Mesenchymal stem cell (in vitro differentiated cells and primary cell): Measurements from ENCODE around the gene NUDT3.

Experiments used
- DNase-seq: peaks from one replicate; pipeline ENCODE4 v3.0.0-alpha.2; 2013
- H2AFZ ChIP-seq: one replicate; pipeline ENCODE4 v1.6.1; 2013; ENCODE audit warnings: low read depth, mild to moderate bottlenecking, control low read depth, inconsistent platforms, low read length, moderate library complexity
- H2AK5ac ChIP-seq: 2 replicates; pipeline ENCODE4 v1.6.1; 2013; ENCODE audit warnings: low read length, moderate library complexity, mild to moderate bottlenecking, inconsistent platforms; ENCODE audit not compliant: severe bottlenecking
- H2BK120ac ChIP-seq: one replicate; pipeline ENCODE4 v1.6.1; 2013; ENCODE audit warnings: low read depth, mild to moderate bottlenecking, inconsistent platforms, low read length, moderate library complexity
- H2BK12ac ChIP-seq, 2 experiments: one replicate each; pipeline ENCODE4 v1.6.1; 2013; ENCODE audit warnings: inconsistent platforms in 2 of 2, low read length in 2 of 2, mild to moderate bottlenecking in 2 of 2, moderate library complexity in 2 of 2, control low read depth in 1 of 2
- H2BK15ac ChIP-seq: one replicate; pipeline ENCODE4 v1.6.1; 2013; ENCODE audit warnings: mild to moderate bottlenecking, low read depth, inconsistent platforms; ENCODE audit not compliant: poor library complexity, severe bottlenecking
- H2BK5ac ChIP-seq: 2 replicates; pipeline ENCODE4 v1.6.1; 2013; ENCODE audit warnings: low read depth, mild to moderate bottlenecking, low read length, control low read depth, inconsistent platforms; ENCODE audit not compliant: poor library complexity, severe bottlenecking
- H3K14ac ChIP-seq, 2 experiments: one replicate each; pipeline ENCODE4 v1.6.1; 2013; ENCODE audit warnings: inconsistent platforms in 2 of 2, low read length in 2 of 2, control low read depth in 1 of 2, mild to moderate bottlenecking in 1 of 2, moderate library complexity in 1 of 2
- H3K18ac ChIP-seq, 2 experiments: one replicate each; pipeline ENCODE4 v1.6.1; 2013; ENCODE audit warnings: inconsistent platforms in 2 of 2, low read length in 2 of 2, control low read depth in 1 of 2, low read depth in 1 of 2, mild to moderate bottlenecking in 1 of 2
- H3K23ac ChIP-seq, 2 experiments: one replicate each; pipeline ENCODE4 v1.6.1; 2013; ENCODE audit warnings: inconsistent platforms in 2 of 2, low read length in 2 of 2, mild to moderate bottlenecking in 2 of 2, moderate library complexity in 2 of 2, control low read depth in 1 of 2
- H3K27ac ChIP-seq: 2 replicates; pipeline ENCODE4 v1.5.1; 2013; ENCODE audit warnings: mild to moderate bottlenecking, moderate library complexity, low read length, control low read depth, inconsistent platforms; ENCODE audit not compliant: poor library complexity, severe bottlenecking
- H3K27me3 ChIP-seq, 2 experiments: 2 replicates each; pipeline versions ENCODE4 v1.6.1 to v1.7.0; 2013; ENCODE audit warnings: low read length in 2 of 2, mild to moderate bottlenecking in 2 of 2, moderate library complexity in 2 of 2, control low read depth in 1 of 2, inconsistent platforms in 1 of 2; ENCODE audit not compliant: control insufficient read depth in 1 of 2, insufficient read depth in 1 of 2
- H3K36me3 ChIP-seq, 2 experiments: 2 replicates each; pipeline versions ENCODE4 v1.6.1 to v1.7.0; 2013; ENCODE audit warnings: low read length in 2 of 2, control low read depth in 1 of 2, inconsistent platforms in 1 of 2, low read depth in 1 of 2, mild to moderate bottlenecking in 1 of 2; ENCODE audit not compliant: insufficient read depth in 2 of 2, control insufficient read depth in 1 of 2
- H3K4ac ChIP-seq, 2 experiments: one replicate each; pipeline ENCODE4 v1.6.1; 2013; ENCODE audit warnings: inconsistent platforms in 2 of 2, low read length in 2 of 2, mild to moderate bottlenecking in 2 of 2, moderate library complexity in 2 of 2, control low read depth in 1 of 2, low read depth in 1 of 2
- H3K4me1 ChIP-seq: 2 replicates; pipeline ENCODE4 v1.6.1; 2013; ENCODE audit warnings: low read depth, low read length, control low read depth; ENCODE audit not compliant: control insufficient read depth, insufficient read depth
- H3K4me2 ChIP-seq: 2 replicates; pipeline ENCODE4 v1.6.1; 2013; ENCODE audit warnings: low read length, mild to moderate bottlenecking, inconsistent platforms; ENCODE audit not compliant: poor library complexity, severe bottlenecking
- H3K4me3 ChIP-seq, 2 experiments: 2 replicates each; pipeline versions ENCODE4 v1.5.1 to v1.7.0; 2013; ENCODE audit warnings: low read length in 2 of 2, mild to moderate bottlenecking in 2 of 2, control low read depth in 1 of 2, low read depth in 1 of 2; ENCODE audit not compliant: insufficient read depth in 1 of 2
- H3K79me1 ChIP-seq: replicated peaks from 2 replicates; pipeline ENCODE4 v1.6.1; 2013; ENCODE audit warnings: mild to moderate bottlenecking, control low read depth, low read length, inconsistent platforms; ENCODE audit not compliant: poor library complexity, severe bottlenecking
- H3K9ac ChIP-seq: 2 replicates; pipeline ENCODE4 v1.7.0; 2013; ENCODE audit warnings: mild to moderate bottlenecking, low read length, moderate library complexity
- H3K9me3 ChIP-seq: 2 replicates; pipeline ENCODE4 v1.7.0; 2013; ENCODE audit warnings: mild to moderate bottlenecking, low read length; ENCODE audit not compliant: control insufficient read depth
- H4K8ac ChIP-seq: one replicate; pipeline ENCODE4 v1.6.1; 2013; ENCODE audit warnings: inconsistent platforms, mild to moderate bottlenecking, low read length, moderate library complexity
- H4K91ac ChIP-seq: one replicate; pipeline ENCODE4 v1.6.1; 2013; ENCODE audit warnings: mild to moderate bottlenecking, low read length, inconsistent platforms
- WGBS: methylation state at CpG from one replicate; pipeline ENCODE4 v1.1.7; 2013; ENCODE audit warnings: mixed read lengths; 5-methylcytosine and 5-hydroxymethylcytosine counted together

NUDT3 gene

GRCh38 chr6:34342247-34342646 is 50.2 kb downstream of the NUDT3 start:
- no peaks in the 10 kb centered on the region for H3K9me3 ChIP-seq
- peaks cover 37% of the 10 kb centered on the region for H3K79me1 ChIP-seq
- peaks cover 2% of the 10 kb centered on the region for H3K4me1 ChIP-seq
- no peak overlapping the region for H3K4ac ChIP-seq
- no peak overlapping the region for H2BK12ac ChIP-seq
- H2BK120ac ChIP-seq: no peak overlapping the region
- peaks cover 0 to 10% of the 10 kb centered on the region in 2 experiments for H3K36me3 ChIP-seq
- H3K18ac ChIP-seq: no peak overlapping the region
- H3K4me3 ChIP-seq: no peak overlapping the region
- no peak overlapping the region for H3K4me2 ChIP-seq
- H2AFZ ChIP-seq: no peak overlapping the region
- H4K8ac ChIP-seq: no peak overlapping the region
- H4K91ac ChIP-seq: no peak overlapping the region
- H3K27me3 ChIP-seq: no peaks in the 10 kb centered on the region
- H2AK5ac ChIP-seq: no peak overlapping the region
- H3K9ac ChIP-seq: no peak overlapping the region
- H3K27ac ChIP-seq: no peak overlapping the region
- no peak for DNase-seq
- no peak overlapping the region for H2BK15ac ChIP-seq
- no peak overlapping the region for H2BK5ac ChIP-seq
- no peak overlapping the region for H3K14ac ChIP-seq
- H3K23ac ChIP-seq: no peak overlapping the region

- no peaks in the 10 kb centered on the region for H3K9me3 ChIP-seq
- no peak overlapping the region for H4K91ac ChIP-seq
- 73% methylated on average over 6 of the region's 8 CpGs for WGBS
Observed at GRCh38 chr6:34341481-34341971, 50.9 kb downstream of the NUDT3 start.

GRCh38 chr6:34340906-34341480 is 51.5 kb downstream of the NUDT3 start:
- no peak overlapping the region for H2AK5ac ChIP-seq
- H2BK120ac ChIP-seq: no peak overlapping the region
- H3K18ac ChIP-seq: no peak overlapping the region
- WGBS: 100% methylated on average over 3 of the region's 3 CpGs
- H3K27me3 ChIP-seq: no peaks in the 10 kb centered on the region
- no peak overlapping the region for H3K14ac ChIP-seq
- no peak overlapping the region for H3K23ac ChIP-seq
- no peak overlapping the region for H4K8ac ChIP-seq
- H3K4me1 ChIP-seq: peaks cover 2% of the 10 kb centered on the region
- no peak overlapping the region for H3K4ac ChIP-seq
- no peaks in the 10 kb centered on the region for H3K9me3 ChIP-seq
- H2BK5ac ChIP-seq: no peak overlapping the region
- no peak for DNase-seq
- H3K27ac ChIP-seq: no peak overlapping the region
- H3K36me3 ChIP-seq: peaks cover 0 to 10% of the 10 kb centered on the region in 2 experiments
- no peak overlapping the region for H3K4me3 ChIP-seq
- peaks cover 36% of the 10 kb centered on the region for H3K79me1 ChIP-seq
- no peak overlapping the region for H4K91ac ChIP-seq
- no peak overlapping the region for H3K4me2 ChIP-seq
- H2AFZ ChIP-seq: no peak overlapping the region
- no peak overlapping the region for H2BK15ac ChIP-seq
- H2BK12ac ChIP-seq: no peak overlapping the region
- H3K9ac ChIP-seq: no peak overlapping the region

More at GRCh38 chr6:34341481-34341971, 50.9 kb downstream of the NUDT3 start:
- DNase-seq: peak; percentile 65
- H2BK15ac ChIP-seq: no peak overlapping the region
- no peak overlapping the region for H2BK5ac ChIP-seq
- H3K36me3 ChIP-seq: peaks cover 0 to 10% of the 10 kb centered on the region in 2 experiments
- peak overlapping the region in 1 of 2 experiments; percentile 81 for H3K18ac ChIP-seq
- H3K4me3 ChIP-seq: no peak overlapping the region
- H3K23ac ChIP-seq: no peak overlapping the region
- H4K8ac ChIP-seq: no peak overlapping the region
- H3K9ac ChIP-seq: no peak overlapping the region
- no peak overlapping the region for H3K4ac ChIP-seq
- no peak overlapping the region for H3K14ac ChIP-seq
- peaks cover 34% of the 10 kb centered on the region for H3K79me1 ChIP-seq
- no peaks in the 10 kb centered on the region for H3K27me3 ChIP-seq
- H2AK5ac ChIP-seq: no peak overlapping the region
- H2BK120ac ChIP-seq: no peak overlapping the region
- no peak overlapping the region for H2AFZ ChIP-seq
- H3K4me2 ChIP-seq: no peak overlapping the region
- H3K27ac ChIP-seq: no peak overlapping the region
- H2BK12ac ChIP-seq: peak overlapping the region in 1 of 2 experiments; percentile 92
- H3K4me1 ChIP-seq: peaks cover 2% of the 10 kb centered on the region

- H2BK120ac ChIP-seq: no peak overlapping the region
- H3K9ac ChIP-seq: no peak overlapping the region
- peaks cover 0 to 10% of the 10 kb centered on the region in 2 experiments for H3K36me3 ChIP-seq
- H2BK5ac ChIP-seq: no peak overlapping the region
- H3K79me1 ChIP-seq: peaks cover 37% of the 10 kb centered on the region
- no peak overlapping the region for H3K18ac ChIP-seq
- no peak overlapping the region for H3K4me2 ChIP-seq
- H3K9me3 ChIP-seq: no peaks in the 10 kb centered on the region
- no peaks in the 10 kb centered on the region for H3K27me3 ChIP-seq
- H3K4ac ChIP-seq: no peak overlapping the region
- no peak overlapping the region for H4K8ac ChIP-seq
- H2AK5ac ChIP-seq: no peak overlapping the region
- H3K27ac ChIP-seq: no peak overlapping the region
- H3K4me1 ChIP-seq: peaks cover 2% of the 10 kb centered on the region
- DNase-seq: no peak
- H4K91ac ChIP-seq: no peak overlapping the region
- H2AFZ ChIP-seq: no peak overlapping the region
- H3K23ac ChIP-seq: no peak overlapping the region
- H2BK15ac ChIP-seq: no peak overlapping the region
- WGBS: 97% methylated on average over 3 of the region's 3 CpGs
- no peak overlapping the region for H2BK12ac ChIP-seq
- no peak overlapping the region for H3K14ac ChIP-seq
- H3K4me3 ChIP-seq: no peak overlapping the region
Observed at GRCh38 chr6:34340394-34340793, 52.1 kb downstream of the NUDT3 start.
